Mesothelial cell of epicardium (in vitro differentiated cells): ENCODE results near the gene ZNF530. TPM values are rescaled to one million over a fixed set of nuclear protein-coding genes. Genes with fewer than 3 reads are reported as not detected.

Source experiments
- DNase-seq, 2 experiments: peaks; one replicate each; pipeline ENCODE4 v3.0.0; 2021; ENCODE audit warnings: low spot score in 2 of 2; ENCODE audit not compliant: unreplicated experiment in 2 of 2
- H3K27ac Mint-ChIP-seq: 2 replicates; pipeline ENCODE4 v1.8.0; 2021; ENCODE audit warnings: mixed read lengths
- H3K27me3 Mint-ChIP-seq: 2 replicates; pipeline ENCODE4 v1.8.0; 2021; ENCODE audit warnings: low read depth, mixed read lengths
- H3K36me3 Mint-ChIP-seq: 2 replicates; pipeline ENCODE4 v1.8.0; 2021; ENCODE audit warnings: mixed read lengths
- H3K4me1 Mint-ChIP-seq: 2 replicates; pipeline ENCODE4 v1.8.0; 2021; ENCODE audit warnings: mixed read lengths
- H3K4me3 Mint-ChIP-seq: 2 replicates; pipeline ENCODE4 v1.8.0; 2021; ENCODE audit warnings: mild to moderate bottlenecking, moderate library complexity, mixed read lengths
- H3K9me3 Mint-ChIP-seq: 2 replicates; pipeline ENCODE4 v1.8.0; 2021; ENCODE audit warnings: mixed read lengths
- total RNA-seq: library from RNA; stranded (reverse); gene quantifications from 3 replicates; pipeline ENCODE4 v1.2.1, GENCODE V29; 2021
- TF ChIP-seq, protein P1 (sequence below): fragments of 200-600 bp; sonication (generic); IDR thresholded peaks from one replicate; pipeline ENCODE4 v1.5.0; 2021; ENCODE audit warnings: antibody characterized with exemption; ENCODE audit not compliant: unreplicated experiment

Gene ZNF530
- total RNA-seq, 1 donor from 2014 or later, result 6.1 TPM

DNA sequence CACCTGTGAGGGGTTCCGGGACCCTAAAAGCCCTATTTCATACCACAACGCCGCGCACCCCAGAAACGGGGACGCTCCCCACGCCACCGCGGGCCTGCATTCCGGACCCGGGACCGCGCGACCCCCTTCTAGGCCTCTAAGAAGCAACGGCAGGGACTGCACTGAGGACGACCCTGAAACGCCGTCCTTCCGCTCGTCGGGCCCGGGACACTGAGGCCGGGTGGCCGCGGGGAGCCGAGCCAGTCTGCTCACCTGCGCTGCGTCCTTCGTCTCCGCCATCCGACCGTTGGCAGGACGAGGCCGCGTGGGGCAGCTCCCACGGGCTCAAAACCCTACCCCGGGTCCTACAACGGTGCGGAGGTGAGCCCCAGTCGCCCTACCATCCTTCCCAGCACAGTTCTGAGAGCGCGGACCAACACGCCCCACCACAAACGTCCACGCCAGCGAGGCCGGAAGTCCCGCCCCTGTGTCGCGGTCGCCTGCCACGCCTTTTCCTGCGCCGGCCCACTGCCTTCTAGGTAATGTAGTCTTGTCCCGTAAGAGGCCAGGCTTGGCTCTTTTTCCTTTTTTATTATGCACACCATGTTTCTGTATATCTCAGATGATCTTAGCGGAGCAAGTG, 40.2 kb upstream of the ZNF530 start, which contains the start of gene ZNF550:
Gene ZNF550 (minus strand): TSS at position 460 of the 622 bp plus-strand sequence. CDS start 181 bp downstream, at position 279.
- H3K36me3 Mint-ChIP-seq, result peaks cover 47% of the 10 kb centered on the region
- no peaks in the 10 kb centered on the region for H3K27me3 Mint-ChIP-seq
- peaks cover 13% of the 10 kb centered on the region for H3K4me1 Mint-ChIP-seq
- peak within 1 kb of the TSS; percentile 93 for H3K27ac Mint-ChIP-seq
- TF ChIP-seq, protein P1, sequence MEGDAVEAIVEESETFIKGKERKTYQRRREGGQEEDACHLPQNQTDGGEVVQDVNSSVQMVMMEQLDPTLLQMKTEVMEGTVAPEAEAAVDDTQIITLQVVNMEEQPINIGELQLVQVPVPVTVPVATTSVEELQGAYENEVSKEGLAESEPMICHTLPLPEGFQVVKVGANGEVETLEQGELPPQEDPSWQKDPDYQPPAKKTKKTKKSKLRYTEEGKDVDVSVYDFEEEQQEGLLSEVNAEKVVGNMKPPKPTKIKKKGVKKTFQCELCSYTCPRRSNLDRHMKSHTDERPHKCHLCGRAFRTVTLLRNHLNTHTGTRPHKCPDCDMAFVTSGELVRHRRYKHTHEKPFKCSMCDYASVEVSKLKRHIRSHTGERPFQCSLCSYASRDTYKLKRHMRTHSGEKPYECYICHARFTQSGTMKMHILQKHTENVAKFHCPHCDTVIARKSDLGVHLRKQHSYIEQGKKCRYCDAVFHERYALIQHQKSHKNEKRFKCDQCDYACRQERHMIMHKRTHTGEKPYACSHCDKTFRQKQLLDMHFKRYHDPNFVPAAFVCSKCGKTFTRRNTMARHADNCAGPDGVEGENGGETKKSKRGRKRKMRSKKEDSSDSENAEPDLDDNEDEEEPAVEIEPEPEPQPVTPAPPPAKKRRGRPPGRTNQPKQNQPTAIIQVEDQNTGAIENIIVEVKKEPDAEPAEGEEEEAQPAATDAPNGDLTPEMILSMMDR, result no peak
- H3K9me3 Mint-ChIP-seq, result peaks cover 46% of the 10 kb centered on the region
- H3K4me3 Mint-ChIP-seq, result peak within 1 kb of the TSS; percentile 96
- peak; percentile 66 to 83 for DNase-seq

GRCh38 chr19:57560049-57560491, 39.6 kb upstream of the ZNF530 start:
- Mint-ChIP-seq H3K27ac (peak overlapping the region; percentile 93), H3K9me3 (peaks cover 42% of the 10 kb centered on the region), H3K4me3 (peak overlapping the region; percentile 96), H3K36me3 (peaks cover 41% of the 10 kb centered on the region), H3K27me3 (no peaks in the 10 kb centered on the region), H3K4me1 (peaks cover 13% of the 10 kb centered on the region)
- no peak for DNase-seq
- TF ChIP-seq, protein P1, result no peak

- no peak for DNase-seq
- Mint-ChIP-seq H3K4me3 (no peak overlapping the region), H3K36me3 (peaks cover 28% of the 10 kb centered on the region), H3K27me3 (no peaks in the 10 kb centered on the region), H3K9me3 (peaks cover 71% of the 10 kb centered on the region), H3K27ac (no peak overlapping the region), H3K4me1 (peaks cover 2% of the 10 kb centered on the region)
- TF ChIP-seq, protein P1, result no peak
These were observed 36.1 kb upstream of the ZNF530 start for GRCh38 chr19:57563547-57563946.

DNA sequence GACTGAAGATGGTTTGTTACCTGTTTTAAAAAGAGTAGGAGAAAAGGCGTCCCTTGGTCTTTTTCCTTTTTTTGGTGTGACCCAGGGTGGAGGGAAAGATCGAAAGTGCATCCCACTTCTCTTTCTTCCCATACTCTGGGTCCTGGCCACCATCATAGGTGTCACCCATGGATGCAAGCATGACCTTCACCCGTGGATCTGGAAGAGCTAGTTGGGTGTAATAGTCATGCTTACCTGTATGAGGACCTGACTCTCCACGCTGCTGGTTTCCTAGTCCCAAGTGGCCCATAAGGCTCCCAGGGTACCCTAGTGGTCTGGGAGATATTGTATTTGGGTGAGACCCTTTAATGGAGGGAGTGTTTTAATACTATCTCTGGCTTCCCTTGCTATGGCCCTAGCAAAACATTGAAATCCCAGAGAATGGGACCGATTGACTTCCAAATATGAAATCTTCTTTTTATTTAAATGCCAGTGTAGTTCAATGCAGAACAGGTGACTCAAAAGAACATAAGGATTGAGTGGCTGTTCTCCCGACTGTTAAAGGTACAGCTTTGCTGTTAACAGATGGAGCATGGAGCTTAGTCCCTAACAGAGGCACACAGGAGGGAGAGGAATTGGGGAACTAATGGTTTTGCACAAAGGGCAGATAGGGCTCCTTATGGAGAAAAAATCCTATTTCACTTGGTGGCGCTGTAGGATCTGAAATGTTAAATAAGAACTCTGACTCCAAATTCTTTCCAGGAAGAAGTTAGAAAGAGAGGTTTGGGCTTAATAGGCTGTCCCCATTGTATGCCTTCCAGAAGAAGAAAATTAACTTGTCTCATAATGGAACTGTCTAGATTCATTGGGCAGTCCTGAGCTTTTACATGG, 33.1 kb upstream of the ZNF530 start:
- DNase-seq, result no peak
- Mint-ChIP-seq H3K4me1 (no peaks in the 10 kb centered on the region), H3K36me3 (peaks cover 45% of the 10 kb centered on the region), H3K27ac (no peak overlapping the region), H3K4me3 (no peak overlapping the region), H3K27me3 (no peaks in the 10 kb centered on the region), H3K9me3 (peaks cover 75% of the 10 kb centered on the region)
- TF ChIP-seq, protein P1, result no peak

GRCh38 chr19:57570707-57571106, 29.0 kb upstream of the ZNF530 start:
- peaks cover 76% of the 10 kb centered on the region for H3K36me3 Mint-ChIP-seq
- H3K4me1 Mint-ChIP-seq, result no peaks in the 10 kb centered on the region
- H3K27me3 Mint-ChIP-seq, result no peaks in the 10 kb centered on the region
- H3K4me3 Mint-ChIP-seq, result no peak overlapping the region
- H3K9me3 Mint-ChIP-seq, result peaks cover 93% of the 10 kb centered on the region
- no peak overlapping the region for H3K27ac Mint-ChIP-seq
- TF ChIP-seq, protein P1, result no peak
- no peak for DNase-seq
